Choroid plexus epithelial cell (primary cell): Measurements from ENCODE around the gene LCE1E.

Source experiments
- DNase-seq: peaks from one replicate; pipeline ENCODE4 v3.0.0-alpha.2; 2010; ENCODE audit warnings: low read depth
- H3K4me3 ChIP-seq: 2 replicates; pipeline ENCODE4 v1.5.1; 2011; ENCODE audit warnings: low read depth, mild to moderate bottlenecking, control low read depth, low read length, moderate library complexity
- TF ChIP-seq, protein P1 (sequence below): conservative IDR thresholded peaks from 2 replicates; pipeline ENCODE4 v1.5.1; 2011; ENCODE audit warnings: low read depth, mild to moderate bottlenecking, control low read depth, inconsistent platforms, low read length, moderate library complexity

Gene LCE1E, protein sequence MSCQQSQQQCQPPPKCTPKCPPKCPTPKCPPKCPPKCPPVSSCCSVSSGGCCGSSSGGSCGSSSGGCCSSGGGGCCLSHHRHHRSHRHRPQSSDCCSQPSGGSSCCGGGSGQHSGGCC

DNA sequence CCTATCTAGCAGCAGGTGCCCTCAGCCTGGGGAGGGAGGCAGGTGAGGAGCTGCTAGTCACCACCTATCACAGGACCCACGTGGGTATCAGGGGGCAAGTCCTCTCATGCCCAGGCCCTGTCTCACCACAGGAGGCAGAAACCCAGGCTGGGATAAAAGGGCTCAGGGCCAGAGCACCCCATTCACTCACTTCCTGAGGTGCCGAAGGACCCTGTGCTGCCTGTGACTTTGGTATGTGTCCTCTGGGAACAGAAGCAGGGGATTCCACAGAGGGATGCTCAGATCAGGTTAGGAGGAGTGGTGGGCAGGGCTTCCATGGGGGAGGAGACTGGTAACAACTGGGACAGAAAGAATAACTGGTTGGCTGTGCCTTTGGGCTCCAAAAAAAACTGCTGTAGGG is at the start of gene LCE1E:
Gene LCE1E, plus strand, starts transcription at position 181 of the 400 bp plus-strand sequence. CDS start 1,043 bp downstream, outside the sequence.
- no peak for DNase-seq
- TF ChIP-seq, protein P1, sequence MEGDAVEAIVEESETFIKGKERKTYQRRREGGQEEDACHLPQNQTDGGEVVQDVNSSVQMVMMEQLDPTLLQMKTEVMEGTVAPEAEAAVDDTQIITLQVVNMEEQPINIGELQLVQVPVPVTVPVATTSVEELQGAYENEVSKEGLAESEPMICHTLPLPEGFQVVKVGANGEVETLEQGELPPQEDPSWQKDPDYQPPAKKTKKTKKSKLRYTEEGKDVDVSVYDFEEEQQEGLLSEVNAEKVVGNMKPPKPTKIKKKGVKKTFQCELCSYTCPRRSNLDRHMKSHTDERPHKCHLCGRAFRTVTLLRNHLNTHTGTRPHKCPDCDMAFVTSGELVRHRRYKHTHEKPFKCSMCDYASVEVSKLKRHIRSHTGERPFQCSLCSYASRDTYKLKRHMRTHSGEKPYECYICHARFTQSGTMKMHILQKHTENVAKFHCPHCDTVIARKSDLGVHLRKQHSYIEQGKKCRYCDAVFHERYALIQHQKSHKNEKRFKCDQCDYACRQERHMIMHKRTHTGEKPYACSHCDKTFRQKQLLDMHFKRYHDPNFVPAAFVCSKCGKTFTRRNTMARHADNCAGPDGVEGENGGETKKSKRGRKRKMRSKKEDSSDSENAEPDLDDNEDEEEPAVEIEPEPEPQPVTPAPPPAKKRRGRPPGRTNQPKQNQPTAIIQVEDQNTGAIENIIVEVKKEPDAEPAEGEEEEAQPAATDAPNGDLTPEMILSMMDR = no peak
- no peak within 1 kb of the TSS for H3K4me3 ChIP-seq

DNA sequence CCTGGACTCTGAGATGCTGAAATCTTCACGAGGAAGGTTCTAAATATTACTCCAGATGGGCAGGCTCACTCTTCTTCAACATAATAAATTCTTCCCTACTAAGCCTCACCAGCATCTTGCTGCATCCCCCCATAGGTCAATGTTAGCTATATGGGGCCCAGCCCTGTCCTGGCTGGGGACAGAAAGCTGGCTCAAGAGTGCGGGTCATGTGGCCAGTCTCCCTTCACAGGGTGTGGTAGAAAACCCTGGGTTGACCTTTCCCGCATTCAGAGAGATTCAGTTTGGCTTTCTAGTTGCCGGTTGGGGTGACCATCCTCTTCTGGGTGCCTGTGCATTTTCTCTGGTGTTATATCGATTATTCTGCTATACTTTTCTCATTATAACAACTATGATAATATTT is 48.1 kb upstream of the LCE1E start:
- TF ChIP-seq, protein P1 = no peak
- DNase-seq = no peak
- no peak overlapping the region for H3K4me3 ChIP-seq

DNA sequence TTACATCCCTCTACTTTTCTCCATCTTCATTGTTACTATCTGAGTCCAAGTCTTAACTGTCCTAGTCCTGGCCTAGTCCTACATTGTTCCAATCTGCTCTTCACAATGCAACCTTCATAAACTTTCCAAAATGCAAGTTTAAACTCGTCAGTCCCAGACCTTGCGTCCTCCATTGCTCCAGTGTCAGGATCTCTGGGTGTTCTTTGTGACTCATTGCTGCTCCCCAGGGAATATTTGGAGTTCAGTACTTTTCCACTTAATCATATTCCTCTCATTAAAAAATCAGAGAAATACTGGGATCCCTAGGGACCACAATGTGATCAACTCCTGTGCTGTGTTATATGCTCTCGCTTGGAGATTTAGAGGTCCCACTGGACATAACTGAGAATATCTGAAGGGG is 46.2 kb upstream of the LCE1E start:
- no peak overlapping the region for H3K4me3 ChIP-seq
- TF ChIP-seq, protein P1 = no peak
- DNase-seq = no peak

DNA sequence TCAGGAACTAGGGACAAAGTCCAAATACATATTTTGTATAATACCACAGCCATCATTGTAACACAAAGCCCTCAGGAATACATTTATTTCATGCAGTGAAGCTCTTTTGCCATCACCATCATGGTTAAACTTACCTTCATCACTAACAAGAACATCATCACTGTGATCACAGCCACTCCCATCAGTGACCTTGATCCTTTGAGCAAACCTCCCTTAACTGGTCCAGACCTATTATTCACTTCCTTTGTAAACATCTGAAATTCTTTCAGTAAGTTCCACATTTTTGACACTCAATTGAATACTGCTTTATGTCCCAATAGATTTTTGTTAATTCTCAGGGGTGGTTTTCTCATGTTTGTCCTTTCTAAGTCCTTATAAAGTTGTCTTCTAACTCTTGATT is 44.4 kb upstream of the LCE1E start:
- no peak overlapping the region for H3K4me3 ChIP-seq
- no peak for DNase-seq
- TF ChIP-seq, protein P1 = no peak

DNA sequence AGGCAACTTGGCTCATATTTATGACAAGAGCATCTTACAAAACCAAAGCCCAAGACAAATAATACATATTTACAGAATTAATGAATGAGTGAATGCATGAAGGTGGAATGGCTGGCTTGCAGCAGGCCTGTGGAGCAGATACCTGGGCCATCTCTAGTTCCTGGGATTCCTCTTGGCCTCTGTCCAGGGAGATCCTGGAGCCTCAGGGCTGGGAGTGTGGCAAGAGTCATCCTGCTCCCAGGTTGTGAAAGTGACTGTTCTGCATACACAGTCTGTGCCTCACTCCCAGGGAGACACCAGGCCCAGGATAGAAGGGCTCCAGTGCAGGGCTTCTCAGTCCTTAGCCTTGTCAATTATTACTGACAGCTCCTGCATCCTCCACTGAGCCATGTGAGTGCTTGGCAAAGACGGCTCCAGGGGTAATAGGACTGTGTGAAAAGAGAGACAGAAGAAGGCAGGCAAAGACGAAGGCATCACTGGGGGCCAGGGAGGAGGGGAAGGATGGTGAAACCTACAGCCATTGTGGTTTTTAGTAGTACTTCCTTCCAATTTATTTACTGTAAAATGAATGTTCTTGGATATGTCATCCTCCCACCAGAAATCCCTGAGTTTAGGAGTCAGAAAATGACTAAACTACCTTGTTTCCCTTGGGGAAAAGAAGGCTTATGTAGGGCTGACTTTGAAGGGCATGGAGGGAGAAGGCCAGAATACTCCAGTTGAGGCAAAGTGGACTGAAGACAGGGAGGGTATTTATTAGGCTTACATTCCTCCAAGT is 42.5 kb upstream of the LCE1E start:
- no peak for DNase-seq
- no peak overlapping the region for H3K4me3 ChIP-seq
- TF ChIP-seq, protein P1 = no peak

DNA sequence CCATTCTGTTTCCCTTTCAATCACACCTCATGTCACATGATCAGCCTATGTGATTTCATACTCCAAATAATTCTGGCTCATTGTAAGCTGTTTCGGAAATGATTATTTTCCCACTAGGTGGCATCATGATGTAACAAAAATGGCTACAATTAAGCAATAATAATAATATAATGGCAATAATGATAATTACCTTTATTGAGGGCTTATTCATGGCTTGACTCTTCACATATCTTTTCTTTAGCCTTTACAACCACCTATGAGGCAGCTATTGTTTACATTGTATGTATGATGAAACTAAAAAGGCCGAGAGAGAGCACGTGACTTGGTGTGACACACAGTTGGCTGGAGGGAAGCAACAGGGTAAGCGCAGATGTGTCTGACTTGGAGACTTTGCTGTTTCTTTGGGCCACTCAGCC is 40.8 kb upstream of the LCE1E start:
- no peak for DNase-seq
- no peak overlapping the region for H3K4me3 ChIP-seq
- TF ChIP-seq, protein P1 = no peak
